Stimulated activated CD8-positive, alpha-beta memory T cell treated with anti-CD3 and anti-CD28 coated beads, Interleukin-15, amount 100 ng/mL, for 48 hours (primary cell): ENCODE data around the gene CPNE5.
"Not testable (repeated sequence)": the region's sequence is repeated elsewhere in the genome, so short reads cannot be mapped to it uniquely, and the experiment has no call there.

Source experiments
- DNase-seq, 2 donors: peaks; one replicate each; pipeline ENCODE4 v3.0.0-alpha.2; 2020; ENCODE audit warnings: low read depth in 2 of 2

Gene CPNE5

DNA sequence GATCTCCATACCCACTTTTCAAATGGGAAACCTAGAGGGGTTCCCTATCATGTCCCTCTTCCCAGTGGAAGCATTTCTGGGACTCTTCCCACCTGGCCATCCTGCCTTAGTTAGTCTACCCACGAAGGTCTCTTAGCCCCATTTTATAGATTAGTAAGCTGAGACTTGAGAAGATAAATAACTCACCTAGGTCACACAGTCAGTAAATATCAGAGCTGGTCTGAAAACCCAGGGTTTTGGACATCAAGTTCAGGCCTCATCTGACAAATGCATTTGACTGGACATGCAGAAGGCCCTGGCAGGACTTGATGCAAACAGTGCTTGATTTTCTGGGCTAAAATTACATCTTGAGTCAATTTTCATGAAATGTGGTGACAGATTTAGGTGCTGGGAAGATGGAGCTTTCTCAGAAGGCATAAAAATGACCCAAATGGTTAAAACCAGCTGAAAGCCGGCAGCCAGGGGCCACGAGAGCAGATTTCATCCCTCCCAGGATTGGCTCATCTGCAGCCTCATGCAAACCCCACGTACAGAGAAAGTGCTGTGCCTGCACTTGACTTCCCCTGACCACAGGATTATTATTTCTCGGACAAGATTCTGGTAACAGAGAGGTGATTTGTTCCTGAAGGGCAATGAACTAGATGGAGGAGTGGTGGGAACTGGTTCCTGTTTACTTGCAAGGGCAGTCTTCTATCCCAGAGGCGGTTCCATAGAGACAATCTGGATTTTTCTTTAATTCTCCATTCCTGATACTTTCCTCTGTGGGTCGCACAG, 23.1 kb downstream of the CPNE5 start:
- no peak for DNase-seq

DNA sequence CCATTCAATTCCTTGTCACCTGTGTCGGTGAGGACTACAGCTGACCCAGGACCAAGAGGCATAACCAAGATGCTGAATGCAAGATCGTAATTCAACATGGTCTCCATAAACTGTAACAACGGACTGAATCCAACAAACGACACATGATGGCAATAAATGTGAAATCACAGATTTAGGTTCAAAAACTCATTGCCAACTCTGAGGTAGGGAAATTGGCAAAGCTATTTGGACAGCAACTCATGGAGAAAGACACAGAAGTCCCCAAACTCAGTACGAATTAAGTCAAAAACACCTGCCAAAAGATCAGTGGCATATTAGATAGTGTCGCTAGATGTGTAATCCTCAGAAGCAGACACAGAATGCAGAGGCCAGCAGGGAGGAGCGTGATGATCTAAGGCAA, 25.0 kb downstream of the CPNE5 start:
- no peak for DNase-seq

DNA sequence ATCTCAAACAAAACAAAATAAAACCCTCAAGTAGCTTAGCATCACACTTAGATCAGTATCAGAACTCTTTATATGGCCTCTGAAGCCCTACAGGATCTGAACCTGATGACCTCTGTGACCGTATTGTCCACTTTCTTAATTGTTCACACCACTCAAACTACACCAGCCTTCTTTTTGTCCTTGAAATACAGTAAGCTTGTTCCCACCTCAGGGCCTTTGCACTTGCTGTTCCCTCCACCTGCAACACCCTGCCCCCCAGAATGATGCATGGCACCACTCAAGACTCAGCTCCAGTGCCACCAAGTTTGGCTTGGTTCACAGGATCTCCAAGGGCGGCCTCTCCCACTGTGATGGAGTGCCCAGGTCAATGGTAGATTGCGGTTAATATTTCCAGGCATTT, 25.7 kb downstream of the CPNE5 start:
- no peak for DNase-seq

DNA sequence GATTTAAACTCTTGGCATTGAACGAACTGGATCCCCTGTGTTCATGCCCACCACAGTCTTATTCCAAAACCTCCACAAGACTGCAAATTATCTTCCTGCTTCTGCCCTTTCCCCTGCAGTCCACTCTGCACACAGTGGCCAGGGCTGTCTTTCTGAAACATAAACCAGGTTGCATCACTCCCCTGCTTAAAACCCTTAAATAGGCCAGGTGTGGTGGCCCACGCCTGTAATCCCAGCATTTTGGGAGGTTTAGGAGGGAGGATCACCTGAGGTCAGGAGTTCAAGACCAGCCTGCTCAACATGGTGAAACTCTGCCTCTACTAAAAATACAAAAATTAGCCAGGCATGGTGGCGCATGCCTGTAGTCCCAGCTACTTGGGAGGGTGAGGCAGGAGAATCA, 26.2 kb downstream of the CPNE5 start:
- DNase-seq = not testable (repeated sequence)

DNA sequence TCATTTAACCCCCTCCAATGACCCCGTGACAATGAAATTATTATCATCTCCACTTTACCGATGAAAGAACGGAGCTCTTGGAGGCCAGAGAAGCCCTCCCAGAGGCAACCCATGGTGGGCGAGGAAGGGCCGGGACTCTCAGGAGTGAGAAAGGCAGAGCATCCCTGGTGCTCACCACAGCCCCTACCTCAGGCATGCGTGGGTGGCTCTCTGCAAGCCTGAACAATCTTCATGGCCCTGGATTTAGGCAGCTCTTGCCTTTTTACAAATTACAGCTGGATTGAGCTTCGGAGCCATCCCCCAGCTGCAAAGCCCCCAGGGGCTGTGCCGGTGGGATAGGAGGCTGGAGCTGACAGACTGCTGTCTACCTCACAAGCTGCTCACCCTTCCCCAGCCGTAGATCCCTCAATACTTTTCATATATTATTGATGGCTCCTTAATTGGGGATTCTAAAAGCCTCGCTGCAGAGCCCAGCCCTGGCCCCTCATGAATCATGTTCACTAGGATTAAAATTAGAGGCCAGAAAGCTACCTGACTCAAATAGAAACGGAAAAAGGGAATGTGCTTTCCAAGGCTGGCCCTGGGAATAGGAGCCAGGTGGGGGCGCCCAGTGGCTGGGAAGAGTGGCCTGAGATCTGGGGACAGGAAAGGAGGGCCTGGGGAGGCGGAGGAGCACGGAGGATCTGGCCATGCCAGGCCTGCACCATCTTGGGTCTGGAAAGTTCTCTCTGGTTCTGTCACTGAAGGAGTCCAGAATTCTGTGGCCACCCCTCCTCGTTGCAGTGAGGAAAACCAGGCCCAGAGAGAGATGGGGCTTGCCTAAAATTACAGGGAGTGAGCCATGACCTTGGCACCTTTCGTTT, 29.1 kb downstream of the CPNE5 start:
- DNase-seq = no peak

DNA sequence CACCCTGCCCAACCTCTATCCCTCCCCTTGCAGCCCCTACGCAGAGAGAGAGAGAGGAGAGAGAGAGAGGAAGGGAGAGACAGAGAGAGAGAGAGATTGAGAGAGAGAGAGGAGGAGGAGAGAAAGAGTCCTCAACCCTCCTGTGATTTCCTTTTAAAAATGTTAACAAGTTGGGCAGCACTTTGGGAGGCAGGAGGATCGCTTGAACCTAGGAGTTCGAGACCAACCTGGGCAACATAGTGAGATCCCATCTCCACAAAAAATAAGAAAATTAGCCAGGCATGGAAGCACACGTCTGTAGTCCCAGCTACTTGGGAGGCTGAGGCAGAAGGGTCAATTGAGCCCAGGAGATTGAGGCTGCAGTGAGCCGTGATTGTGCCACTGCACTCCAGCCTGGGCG, 30.1 kb downstream of the CPNE5 start:
- DNase-seq = no peak

DNA sequence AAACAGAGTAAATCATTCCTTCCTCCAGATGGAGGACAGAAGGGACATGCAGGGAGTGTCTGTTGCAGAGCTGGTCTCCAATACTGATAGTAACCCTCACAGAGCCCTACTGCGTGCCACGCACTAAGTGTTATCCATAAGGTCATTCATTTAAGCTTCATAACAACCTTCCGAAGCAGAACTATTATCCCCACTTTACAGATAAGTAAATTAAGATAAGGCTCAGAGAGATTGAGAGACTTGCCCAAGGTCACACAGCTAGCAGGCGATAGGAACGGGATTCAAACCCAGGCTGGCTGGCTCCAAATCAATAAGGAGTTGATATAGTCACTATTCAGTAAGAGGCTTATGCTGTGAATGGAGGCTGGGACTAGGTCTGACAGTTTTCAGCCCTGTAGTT, 30.6 kb downstream of the CPNE5 start:
- no peak for DNase-seq

DNA sequence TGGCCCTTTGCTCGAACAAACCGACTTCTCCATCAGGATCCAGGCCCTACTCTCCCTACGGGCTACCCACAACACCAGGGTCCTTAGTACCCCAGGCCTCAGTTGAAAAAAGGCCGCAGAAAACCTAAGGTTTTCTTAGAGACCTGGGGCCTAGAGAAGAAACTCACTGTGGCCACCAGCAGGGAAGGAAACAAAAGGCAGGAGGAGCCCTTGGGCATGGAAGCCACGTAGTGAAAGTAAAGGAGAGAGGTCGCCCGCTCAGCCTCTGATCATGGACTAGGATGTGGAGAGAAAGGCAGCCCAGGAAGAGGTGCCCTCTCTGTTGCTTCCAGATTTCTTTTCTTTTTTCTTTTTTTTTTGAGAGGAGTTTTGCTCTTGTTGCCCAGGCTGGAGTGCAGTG, 31.5 kb downstream of the CPNE5 start:
- no peak for DNase-seq

DNA sequence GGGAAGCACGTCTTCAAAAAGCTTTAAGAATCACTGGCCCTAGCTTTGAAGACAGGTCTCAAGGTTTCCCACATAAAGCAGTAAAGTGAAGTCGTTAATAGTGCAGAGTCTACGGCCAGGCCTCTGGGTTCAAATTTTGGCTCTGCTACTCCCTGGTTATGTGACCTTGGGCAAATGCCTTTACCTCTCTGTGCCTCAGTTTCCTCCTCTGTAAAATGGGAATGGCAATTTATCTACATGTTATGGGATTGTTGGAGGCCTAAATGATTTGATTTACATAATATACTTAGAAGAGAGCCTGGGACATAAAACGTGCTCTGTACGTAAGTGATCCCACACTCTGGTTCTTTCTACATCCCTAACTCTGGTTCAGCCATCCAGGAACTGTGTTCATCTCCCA, 32.1 kb downstream of the CPNE5 start:
- DNase-seq = no peak

DNA sequence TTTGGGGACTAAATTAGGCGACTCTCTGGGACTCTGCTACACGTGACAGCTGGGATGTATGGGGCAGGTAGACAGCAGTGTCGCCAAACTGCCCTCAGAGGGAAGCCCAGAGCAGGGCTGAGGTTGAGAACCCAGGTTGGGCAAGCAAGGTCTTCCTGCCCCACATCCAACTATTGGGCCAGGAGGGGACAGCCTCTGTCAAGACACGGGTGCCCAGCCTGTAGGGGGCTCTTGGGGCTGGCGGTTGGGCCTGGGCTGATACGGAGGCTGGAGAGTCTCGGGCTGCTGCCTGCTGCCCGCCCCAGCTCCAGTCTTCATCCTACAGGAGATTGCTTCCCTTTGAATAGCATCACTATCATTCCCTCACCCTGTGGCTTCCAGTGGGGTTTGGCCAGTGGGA, 33.3 kb downstream of the CPNE5 start:
- no peak for DNase-seq

DNA sequence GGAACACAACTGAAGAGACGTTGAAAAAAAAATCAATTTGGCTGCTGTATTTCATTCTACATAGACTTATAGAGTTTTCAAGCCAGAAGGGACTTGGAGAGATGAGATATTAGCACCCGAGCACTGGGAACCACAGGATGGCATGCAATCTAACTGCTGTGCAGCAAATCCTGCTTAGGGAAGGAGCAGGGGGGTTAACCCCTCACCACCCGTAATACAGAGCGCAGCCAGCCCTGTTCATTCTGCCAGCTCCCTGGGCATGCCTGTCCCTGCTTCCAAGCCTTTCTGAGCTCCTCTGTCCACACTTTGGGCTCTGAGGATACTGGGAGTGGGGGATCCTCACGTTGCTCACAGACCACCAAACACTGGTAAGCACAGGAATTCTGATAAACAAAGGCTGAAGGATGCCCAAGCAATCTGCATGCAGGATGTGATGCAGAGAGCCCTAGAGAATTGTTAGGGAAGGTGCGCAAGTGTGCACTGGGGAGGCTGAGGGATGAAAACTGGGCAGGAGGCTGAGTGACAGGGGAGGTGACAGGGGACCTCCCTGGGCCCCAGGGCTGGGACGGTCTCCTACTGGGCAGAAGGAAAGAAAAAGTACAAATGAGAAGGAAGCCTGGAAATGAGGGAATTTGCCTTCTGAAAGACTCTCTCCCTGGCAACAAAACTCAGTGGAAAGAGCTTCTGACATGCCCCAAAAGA, 34.0 kb downstream of the CPNE5 start:
- DNase-seq = no peak

DNA sequence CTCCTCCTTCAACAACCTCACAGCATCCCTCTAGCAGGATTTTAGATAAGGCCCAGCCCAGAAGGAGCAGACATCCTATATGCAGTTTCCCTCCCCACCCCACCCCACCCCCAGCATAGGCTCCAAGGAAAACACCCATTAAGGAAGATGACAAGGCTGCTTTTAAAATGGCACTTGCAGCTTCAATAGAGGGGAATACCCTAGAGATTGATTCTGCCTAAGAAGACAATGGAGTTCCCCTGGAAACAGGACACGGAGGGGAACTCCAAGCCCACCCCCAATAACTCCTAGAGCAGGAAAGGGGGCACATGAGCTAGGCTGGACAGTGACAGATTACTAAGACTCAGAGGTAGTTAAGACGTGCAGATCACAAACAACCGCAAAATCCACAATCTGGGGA, 34.7 kb downstream of the CPNE5 start:
- DNase-seq = no peak

DNA sequence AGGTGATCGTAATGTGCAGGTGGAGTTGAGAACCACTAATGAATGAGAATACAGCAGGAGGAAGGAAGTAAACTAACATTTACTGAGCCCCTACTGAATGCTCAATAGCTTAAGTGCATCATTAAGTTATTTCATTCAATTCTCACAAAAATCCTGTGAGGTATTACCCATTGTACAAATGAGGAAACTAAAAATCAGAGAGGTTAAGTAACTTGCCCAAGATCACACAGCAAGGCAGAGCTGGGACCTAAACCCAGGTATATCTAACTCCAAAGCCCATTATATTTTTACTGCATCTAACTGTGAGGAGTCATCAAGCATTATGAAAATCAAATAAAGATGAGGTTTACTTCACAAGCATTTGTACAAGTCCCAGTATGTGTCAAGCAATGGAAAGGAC, 35.3 kb downstream of the CPNE5 start:
- no peak for DNase-seq

DNA sequence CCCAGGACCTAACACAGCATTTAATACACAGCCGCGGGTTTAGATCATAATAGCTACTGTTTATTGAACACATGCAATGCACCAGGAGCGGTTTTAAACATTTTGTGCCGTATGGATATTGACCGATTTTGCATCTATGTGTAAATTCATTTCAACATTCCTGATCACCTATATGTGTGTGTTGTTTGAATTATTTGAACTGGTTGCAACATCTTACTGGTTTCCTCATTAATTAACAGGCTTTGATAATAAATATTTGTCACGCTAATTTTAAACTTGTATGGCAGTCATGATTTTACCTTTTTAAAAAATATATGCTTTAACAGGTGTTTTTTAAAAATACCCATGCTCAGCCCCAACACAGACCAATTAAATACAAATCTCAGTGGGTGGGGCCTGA, 35.8 kb downstream of the CPNE5 start:
- DNase-seq = no peak

DNA sequence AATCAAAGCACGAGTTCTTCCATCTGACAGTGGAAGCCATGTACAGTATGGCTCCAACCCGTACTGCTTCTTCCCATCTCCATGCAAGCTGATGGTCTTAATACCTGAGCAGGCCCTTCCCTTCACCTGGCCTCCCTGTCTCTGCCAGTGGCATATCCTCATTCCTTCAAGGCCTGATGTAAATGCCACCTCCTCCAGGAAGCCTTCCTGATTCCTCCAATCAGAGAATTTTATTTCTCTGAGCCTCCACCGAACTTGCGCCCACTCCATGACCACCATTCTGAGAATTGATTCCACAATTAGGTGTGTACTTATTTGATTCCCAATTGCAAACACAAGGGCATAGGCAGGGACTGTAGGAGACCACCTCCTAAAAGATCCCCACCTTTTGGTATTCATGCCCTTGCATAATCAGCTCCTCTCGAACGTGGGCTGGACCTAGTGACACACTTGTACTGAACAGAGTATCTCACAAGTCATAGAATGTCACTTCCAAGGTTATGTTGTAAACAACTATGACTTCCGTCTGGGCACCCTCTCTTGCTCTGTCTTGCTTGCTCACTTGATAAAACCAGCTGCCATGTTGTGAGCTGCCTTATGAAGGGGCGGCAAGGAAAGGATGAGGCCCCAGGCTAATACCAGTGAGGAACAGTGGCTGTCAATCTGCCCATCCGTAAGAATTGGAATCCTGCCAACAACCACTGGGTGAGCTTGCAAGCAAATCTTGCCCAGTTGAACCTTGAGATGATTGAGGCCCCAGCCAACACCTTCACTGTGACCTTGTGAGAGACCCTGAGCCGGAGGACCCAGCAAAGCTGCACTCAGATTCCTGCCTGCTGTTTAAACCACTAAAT, 38.8 kb downstream of the CPNE5 start:
- no peak for DNase-seq

DNA sequence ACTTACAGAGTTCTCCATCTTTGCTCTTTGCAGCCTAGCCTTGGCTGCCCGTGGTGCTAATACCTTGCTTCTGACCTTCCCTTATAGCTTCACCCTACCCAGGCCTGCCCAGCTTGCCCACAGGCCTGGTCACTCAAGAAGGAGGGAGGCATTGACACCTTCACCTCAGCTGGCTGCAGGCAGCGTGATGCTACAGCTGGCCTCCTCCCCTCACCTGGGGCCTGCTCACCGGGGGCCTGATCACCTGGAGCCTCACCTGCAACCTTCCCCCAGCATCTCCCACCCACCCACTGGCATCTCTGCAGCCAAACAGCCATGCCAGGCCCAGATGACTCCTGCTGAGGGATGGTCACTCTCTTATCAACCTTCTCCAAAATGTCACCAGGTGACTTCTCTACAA, 40.4 kb downstream of the CPNE5 start:
- no peak for DNase-seq

DNA sequence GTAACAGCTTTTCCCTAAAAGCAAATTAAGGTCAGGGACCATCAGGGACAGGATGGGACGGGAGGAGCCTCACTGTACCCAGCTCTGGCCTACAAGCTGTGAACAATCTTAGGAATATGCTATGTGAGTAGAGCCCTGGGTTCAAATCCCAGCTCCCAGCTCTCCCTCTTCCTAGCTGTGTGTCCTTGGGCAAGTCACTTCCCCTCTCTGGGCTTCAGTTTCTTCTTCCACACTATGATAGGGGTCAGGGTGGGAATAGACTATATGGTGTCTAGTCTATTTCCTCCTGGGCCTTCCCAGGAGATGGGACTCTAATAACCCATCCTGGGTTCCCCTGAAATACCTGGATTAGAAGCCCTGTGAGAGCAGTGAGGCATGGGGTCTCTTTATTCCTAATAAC, 41.6 kb downstream of the CPNE5 start:
- DNase-seq = no peak

DNA sequence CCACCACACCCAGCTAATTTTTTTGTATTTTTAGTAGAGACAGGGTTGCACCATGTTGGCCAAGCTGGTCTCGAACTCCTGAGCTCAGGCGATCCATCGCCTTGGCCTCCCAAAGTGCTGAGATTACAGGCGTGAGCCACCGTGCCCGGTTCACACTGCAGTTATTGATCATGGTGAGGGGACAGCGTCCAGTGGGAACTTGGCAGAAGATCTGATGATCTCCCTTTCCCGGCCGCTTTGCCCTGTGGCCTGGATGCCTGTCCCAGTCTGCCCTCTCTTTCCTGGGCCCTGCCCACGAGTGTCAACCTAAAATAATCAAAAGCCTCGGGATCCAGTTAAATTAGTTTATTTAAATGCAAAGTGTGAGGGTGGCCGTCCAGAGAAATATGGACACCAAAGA, 42.2 kb downstream of the CPNE5 start:
- no peak for DNase-seq

DNA sequence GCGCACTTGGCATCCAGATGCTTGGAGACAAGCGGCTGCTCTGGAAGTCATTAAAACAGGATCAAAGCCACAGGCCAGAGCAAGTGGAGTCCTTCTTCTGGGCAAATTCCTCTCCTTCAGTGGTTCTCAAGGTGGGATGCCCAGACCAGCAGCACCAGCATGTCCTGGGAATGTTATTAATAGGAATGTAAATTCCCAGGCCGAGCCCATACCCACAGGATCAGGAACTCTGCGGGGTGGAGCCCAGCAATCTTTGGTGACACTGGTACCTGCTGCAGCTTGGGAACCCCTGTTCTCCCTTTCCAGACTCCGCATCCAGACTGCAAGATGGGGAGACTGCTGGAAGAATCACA, 44.6 kb downstream of the CPNE5 start:
- no peak for DNase-seq

DNA sequence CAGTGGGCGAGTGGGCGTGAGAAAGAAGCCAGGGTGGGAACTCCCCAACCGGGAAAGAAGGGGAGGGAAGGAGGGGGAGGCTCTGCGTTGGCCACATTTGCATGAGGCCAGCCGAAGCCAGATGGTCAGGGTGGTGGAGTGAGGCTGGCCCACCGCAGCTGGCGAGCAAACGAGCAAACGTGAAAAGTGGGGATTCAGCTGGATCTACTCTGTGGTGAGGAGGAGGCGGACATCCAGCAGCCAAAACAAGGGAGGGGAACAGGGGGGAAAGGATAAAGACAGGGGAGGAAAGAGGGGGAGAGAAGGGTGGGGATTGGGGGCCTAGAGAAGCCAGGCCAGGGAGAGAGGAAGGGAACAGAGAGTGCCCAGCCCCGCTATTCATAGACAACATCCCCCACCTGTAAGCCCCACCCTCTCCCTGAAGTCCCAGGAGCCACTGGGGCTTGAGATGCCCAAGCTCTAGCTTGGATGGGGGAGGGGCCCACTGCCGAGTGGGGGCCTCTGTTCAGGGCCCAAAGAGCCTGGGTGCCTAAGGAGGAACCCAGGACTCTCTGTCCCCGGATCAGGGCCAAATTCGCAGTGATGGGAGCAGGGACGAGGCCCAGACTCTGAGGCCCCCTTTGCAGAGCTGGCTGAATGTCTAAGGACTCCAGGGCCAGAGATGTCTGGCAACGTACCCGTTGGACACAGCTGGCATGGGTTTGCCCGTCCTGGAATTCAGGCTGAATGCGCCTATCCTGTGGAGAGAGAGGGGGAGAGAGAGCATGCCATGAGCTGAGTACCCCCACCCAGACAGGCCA, 45.1 kb downstream of the CPNE5 start:
- DNase-seq = no peak

DNA sequence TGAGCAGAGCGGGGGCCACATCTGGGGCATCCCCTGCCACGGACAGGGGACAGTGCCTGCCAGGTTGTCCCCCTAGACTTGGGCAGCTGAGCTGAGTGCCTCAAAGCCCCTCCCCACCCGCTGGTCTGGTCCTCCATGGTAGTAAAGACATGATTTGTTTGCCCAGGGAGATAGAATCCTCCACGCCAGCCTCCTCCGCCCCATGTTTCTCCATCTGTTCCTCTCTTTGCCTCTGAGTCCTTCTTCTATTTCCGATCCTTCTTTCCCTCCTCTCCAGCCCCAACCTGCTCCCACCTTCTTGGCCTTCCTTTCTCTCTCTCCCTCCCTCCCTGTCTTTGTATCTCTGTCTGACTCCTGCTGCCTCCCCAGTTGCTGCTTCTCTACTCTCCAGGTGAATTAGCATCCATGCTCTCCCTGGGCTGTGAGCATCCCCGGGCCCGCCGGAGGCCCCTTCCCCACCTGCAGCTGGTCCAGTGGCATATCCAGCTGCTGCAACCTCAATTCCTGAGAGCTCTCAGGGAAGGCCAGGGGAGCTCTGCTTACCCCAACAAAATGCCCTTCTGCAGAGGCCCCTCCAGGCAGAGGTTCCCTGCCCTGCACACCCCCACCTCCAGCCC, 45.8 kb downstream of the CPNE5 start:
- DNase-seq = no peak
